Fibroblast of the conjunctiva (primary cell): Measurements from ENCODE around the gene SPAST.
"Not testable (repeated sequence)": the region's sequence is repeated elsewhere in the genome, so short reads cannot be mapped to it uniquely, and the experiment has no call there.

Experiments used
- DNase-seq: peaks from one replicate; pipeline ENCODE4 v3.0.0-alpha.2; 2010; ENCODE audit warnings: low read depth

SPAST gene, protein sequence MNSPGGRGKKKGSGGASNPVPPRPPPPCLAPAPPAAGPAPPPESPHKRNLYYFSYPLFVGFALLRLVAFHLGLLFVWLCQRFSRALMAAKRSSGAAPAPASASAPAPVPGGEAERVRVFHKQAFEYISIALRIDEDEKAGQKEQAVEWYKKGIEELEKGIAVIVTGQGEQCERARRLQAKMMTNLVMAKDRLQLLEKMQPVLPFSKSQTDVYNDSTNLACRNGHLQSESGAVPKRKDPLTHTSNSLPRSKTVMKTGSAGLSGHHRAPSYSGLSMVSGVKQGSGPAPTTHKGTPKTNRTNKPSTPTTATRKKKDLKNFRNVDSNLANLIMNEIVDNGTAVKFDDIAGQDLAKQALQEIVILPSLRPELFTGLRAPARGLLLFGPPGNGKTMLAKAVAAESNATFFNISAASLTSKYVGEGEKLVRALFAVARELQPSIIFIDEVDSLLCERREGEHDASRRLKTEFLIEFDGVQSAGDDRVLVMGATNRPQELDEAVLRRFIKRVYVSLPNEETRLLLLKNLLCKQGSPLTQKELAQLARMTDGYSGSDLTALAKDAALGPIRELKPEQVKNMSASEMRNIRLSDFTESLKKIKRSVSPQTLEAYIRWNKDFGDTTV

DNA sequence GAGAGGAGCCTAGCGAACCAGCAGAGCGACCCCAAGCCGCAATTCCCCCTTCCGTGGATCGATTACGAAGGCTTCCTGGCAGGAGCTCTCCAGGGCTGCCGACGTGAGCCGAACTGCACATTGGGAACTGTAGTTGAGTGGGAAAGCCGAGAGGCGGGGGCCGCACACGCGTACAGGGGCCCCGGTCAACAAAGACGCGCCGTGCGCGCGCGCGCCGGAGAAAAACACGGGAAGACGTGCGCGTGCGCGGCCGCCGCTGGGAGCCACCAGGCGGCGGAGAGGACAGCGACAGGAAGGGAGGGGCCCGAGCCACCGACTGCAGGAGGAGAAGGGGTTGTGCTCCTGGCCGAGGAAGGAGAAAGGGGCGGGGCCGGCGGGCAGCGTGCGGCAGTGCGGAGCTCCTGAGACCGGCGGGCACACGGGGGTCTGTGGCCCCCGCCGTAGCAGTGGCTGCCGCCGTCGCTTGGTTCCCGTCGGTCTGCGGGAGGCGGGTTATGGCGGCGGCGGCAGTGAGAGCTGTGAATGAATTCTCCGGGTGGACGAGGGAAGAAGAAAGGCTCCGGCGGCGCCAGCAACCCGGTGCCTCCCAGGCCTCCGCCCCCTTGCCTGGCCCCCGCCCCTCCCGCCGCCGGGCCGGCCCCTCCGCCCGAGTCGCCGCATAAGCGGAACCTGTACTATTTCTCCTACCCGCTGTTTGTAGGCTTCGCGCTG, at the start of gene SPAST:
Gene SPAST (plus strand): TSS at position 247 of the 711 bp plus-strand sequence. CDS start 276 bp downstream, at position 523.
- DNase-seq = peak; percentile 90

DNA sequence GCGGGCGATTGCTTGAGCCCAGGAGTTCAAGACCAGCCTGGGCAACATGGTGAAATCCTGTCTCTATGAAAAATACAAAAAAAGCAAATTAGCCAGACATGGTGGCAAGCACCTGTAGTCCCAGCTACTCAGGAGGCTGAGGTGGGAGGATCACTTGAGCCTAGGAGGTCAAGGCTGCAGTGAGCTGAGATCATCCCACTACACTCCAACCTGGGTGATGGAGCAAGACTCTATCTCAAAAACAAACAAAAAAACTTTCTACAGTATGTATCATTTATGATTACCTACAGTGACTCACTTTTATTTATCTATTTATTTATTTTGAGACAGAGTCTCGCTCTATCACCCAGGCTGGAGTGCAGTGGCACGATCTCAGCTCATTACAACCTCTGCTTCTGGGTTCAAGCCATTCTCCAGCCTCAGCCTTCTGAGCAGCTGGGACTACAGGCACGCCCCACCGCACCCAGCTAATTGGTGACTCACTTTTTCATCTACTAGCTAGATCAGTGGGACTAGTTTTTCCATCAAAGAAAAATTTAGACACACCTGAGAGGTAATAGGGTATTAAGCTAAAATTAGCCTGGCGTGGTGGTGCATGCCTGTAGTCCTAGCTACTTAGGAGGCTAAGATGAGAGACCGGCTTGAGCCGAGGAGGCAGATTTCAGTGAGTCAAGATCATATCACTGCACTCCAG, 44.4 kb upstream of the SPAST start:
- not testable (repeated sequence) for DNase-seq

DNA sequence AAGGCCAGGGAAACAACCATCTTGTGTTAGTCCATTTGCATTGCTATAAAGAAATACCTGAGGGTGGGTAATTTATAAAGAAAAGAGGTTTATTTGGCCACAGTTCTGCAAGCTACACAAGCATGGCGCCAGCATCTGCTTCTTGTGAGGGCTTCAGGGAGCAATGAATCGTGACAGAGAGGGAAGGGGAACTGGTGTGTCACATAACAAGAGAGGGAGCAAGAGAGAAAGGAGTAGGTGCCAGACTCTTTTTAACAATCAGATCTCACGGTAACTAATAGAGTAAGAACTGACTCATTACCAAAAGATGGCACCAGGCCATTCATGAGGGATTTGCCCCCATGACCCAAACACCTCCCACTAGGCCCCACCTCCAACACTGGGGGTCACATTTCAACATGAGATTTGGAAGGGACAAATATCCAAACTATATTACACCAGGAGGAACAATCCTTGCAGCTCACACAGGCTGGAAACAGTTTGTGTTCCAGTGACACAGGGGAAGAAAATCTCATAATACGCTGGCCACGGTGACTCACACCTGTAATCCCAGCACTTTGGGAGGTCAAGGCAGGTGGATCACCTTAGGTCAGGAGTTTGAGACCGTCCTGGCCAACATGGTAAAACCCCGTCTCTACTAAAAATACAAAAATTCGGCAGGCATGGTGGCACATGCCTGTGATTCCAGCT, 29.0 kb upstream of the SPAST start:
- not testable (repeated sequence) for DNase-seq

DNA sequence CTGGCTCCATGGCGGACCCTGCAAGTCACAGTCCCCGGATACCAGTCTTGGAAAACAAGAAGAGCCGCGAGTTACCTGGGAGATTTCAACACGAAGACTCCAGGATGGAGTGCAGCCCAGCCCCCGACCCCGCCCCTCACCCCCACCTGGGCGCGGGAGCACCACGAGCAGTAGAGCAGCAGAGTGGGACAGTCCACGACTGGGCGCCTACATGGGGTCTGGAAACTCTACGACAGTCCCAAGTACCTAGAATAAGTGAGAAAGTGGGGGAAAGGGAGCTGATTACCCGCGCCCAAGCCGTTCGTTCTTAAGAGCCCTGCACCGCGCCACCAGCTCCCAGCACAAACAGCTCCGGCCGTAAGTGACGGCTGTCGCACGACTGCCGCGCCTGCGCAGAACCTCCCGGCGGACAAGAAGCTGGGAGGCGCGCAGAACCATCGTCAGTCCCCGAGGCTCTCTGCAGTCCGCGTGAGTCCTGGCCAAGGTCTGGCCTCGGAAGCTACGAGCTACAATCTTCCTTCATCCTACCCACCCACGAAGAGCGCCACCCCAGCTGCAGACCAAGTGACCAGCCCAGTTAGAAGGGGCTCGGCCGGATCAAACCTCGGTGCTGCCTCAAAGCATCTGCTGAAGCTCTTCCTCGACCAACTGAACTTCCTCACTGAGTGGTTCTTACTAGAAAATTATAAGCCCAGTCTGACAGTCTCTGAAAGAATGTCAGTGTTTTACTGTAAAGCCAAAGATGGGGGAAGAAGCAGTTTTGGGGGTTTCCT, 23.7 kb upstream of the SPAST start, which contains the start of gene DPY30:
Gene DPY30 (minus strand): TSS at position 359 of the 773 bp plus-strand sequence. CDS start 349 bp downstream, at position 10.
- DNase-seq = peak; percentile 91

DNA sequence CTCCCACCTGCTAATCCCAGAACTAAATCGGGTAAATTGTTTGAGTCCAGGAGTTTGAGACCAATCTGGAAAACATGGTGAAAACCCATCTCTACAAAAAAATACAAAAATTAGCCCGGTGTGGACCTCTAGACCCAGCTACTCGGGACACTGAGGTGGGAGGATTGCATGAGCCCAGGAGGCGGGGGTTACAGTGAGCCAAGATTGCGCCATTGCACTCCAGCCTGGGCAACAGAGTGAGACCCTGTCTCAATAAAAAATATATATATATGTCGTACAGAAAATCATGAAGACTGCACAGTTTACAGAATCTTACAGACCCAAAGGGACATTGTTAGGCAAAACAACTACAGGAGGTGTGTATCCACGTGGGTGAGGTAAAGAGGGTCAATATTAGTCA, 19.8 kb upstream of the SPAST start:
- DNase-seq = no peak

DNA sequence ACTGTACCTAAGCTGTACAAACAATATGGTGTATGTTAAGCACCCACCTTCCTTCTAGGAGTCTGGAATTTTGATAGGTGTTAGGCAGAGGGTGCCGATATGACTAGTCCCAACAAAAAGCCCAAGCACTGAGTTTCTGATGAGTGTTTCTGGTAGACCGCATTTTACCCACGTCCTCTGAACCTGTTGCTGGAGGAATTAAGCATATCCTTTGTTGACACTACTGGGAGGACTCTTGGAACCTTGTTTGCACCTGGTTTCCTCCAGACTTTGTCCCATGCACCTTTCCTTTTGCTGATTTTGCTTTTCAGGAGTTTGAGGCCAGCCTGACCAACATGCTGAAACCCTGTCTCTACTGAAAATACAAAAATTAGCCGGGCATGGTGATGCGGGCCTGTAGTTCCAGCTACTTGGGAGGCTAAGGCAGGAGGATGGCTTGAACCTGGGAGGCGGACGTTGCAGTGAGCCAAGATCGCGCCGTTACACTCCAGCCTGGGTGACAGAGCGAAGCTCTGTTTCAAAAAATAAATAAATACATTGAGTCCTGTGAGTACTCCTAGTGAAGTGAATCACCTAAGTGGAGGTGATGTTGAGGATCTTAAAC, 11.4 kb upstream of the SPAST start:
- DNase-seq = no peak

DNA sequence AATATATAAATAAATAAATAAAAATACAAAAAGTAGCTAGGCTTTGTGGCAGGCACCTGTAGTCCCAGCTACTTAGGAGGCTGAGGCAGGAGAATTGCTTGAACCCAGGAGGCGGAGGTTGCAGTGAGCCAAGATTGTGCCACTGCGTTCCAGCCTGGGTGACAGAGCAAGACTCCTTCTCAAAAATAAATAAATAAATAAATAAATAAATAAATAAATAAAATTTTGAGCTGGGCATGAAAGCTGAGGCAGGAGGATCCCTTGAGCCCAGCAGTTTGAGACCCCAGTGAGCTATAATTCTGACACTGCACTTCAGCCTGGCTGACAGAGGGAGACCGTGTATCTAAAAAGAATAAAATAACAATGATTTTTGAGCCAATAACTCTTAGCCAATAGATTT, 8.8 kb upstream of the SPAST start:
- not testable (repeated sequence) for DNase-seq

DNA sequence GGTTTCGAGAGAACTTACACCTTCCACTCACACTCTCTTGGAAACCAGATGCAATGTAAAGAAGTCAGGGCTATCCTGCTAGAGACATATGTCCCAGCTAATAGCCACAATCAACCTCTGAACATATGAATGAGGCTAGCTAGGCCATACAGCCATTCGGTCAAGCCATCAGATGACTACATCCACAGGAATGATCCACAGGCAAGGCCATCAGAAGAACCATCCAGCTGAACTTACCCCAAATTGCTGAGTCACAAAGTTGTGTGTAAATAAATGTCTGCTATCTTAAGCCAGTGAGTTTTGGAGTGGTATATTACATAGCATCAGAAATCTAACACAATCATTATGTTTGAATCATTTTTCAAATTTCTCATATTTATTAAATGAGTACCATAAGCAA, 5.2 kb upstream of the SPAST start:
- no peak for DNase-seq

DNA sequence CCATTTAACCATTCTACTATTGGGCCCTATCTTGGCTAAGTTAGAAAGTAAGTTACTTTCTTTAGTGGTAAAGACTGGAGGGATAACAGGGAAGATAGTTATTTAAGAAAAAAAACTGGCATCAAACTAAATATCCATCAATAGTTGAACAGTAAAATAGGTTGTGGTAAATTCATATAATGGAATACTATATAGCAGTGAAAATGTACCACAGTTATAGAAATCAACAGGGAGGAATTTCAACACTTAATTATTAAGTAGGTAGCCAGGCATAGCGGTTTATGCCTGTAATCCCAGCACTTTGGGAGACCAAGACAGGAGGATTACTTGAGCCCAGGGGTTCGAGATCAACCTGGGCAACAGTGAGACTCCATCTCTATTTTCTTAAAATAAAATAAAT, 3.1 kb upstream of the SPAST start:
- no peak for DNase-seq

DNA sequence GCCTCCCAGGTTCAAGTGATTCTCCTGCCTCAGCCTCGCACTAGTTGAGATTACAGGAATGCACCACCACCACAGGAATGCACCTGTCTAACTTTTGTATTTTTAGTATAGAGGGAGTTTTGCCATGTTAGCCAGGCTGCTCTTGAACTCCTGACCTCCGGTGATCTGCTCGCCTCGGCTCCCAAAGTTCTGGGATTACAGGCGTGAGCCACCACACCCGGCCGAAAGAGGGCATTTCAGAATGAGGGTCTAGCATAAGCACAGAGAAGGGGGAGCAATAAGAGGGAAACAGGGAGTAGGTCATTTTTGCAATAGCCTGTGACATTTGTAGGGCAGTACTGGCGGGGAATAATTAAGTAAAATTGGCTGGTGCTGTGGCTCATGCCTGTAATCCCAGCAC, 1.9 kb upstream of the SPAST start:
- DNase-seq = no peak

DNA sequence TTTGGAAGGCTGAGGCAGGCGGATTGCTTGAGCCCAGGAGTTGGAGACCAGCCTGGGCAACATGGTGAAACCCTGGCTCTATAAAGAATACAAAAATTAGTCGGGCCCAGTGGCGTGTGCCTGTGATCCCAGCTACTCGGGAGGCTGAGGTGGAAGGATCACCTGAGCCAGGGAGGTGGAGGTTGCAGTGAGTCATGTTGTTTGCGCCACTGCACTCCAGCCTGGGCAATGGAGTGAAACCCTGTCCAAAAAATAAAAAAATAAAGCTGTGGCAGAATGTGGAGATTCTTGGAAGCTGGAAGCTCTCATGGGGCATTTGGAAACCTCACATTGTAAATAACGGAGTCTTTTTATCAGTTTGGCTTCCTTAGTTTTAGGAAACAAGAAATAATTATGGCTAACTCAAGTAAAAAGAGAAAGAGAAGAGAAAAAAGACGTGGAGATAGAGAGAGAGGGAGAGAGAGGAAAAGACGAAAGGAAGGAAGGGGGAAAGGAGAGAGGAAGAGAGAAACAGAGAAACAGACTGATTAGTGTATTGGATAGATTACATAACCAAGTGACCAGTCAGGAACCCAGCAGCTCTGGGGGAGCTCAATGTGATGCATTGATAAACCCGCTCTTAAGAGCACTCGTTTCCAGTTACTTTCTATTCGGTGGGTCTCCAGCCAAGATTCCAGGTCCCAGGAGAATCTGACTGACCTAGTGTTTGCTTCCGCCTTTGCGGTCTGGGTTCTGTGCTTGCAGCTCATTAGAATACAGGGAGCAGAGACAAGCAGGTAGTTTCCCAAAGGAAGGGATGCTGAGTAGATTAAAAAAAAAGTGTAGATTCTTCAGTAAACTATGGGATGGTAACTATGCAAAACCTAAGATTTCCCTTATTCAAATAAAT, 1.1 kb upstream of the SPAST start:
- no peak for DNase-seq

DNA sequence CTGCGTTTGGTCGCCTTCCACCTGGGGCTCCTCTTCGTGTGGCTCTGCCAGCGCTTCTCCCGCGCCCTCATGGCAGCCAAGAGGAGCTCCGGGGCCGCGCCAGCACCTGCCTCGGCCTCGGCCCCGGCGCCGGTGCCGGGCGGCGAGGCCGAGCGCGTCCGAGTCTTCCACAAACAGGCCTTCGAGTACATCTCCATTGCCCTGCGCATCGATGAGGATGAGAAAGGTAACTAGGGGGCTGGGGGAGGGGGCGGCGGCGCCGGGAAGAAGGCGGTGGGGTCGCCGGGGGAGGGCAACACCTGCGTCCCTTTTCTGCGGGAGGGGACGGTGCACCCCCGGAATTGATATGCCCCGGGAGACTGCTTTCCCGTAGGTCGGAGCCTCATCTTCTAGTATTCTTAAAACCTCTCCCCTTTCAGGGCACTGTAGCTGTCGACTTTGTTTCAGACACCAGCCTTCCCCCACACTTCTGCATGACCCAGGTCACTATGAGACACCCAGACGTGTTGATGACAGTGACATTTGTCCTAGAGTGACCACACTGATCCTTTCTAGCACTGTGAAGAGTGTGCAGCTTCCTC, 755 bp downstream of the SPAST start:
- DNase-seq = no peak

DNA sequence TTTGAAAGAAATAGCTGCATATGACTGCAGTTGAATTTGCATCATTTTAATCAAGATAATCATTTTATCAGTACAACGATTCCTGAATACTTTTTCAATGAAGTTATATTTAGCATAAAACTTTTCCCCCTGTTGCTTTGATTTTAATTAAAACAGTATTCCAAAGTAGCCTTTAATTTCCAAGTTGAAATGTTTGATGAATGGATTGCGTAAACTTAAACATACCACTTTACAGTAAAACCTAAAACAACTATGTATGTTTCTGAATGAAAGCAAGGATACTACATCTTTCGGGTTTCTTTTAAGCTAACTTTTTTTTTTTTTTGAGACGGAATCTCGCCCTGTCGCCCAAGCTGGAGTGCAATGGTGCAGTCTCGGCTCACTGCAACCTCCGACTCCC, 1.4 kb downstream of the SPAST start:
- no peak for DNase-seq

DNA sequence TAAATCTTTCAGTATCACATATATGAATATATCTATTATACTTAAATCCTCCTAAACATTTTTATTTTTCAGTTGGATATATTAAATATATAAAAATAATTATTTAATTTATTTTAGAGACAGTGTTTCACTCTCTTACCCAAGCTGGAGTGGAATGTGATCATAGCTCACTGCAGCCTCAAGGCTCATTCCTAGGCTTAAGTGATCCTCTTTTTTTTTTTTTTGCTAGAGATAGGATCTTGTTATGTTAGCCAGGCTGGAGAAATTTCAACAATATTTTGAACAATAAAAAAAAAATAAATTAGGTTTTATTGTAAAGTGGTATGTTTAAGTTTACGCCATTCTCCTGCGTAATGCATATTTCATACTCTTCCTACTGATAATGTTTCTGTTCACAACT, 4.2 kb downstream of the SPAST start:
- DNase-seq = no peak

DNA sequence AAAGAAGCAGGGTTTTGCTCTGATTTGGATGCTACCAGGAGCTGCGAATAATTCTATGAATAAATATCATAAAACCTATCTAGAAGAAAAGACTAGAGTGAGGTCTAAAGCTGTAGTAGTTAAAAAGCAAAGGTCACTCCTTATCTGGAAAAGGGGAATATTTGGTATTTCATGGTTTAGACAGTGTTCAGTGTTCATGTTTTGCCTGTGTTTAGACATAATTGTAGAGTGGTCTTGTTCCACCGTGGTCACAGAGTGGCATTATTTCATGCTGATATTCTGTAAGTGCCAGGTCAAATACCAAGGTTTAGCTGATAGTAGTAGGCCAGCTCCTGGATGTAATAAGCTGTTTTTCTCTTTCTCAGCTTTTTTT, 10.8 kb downstream of the SPAST start:
- no peak for DNase-seq

DNA sequence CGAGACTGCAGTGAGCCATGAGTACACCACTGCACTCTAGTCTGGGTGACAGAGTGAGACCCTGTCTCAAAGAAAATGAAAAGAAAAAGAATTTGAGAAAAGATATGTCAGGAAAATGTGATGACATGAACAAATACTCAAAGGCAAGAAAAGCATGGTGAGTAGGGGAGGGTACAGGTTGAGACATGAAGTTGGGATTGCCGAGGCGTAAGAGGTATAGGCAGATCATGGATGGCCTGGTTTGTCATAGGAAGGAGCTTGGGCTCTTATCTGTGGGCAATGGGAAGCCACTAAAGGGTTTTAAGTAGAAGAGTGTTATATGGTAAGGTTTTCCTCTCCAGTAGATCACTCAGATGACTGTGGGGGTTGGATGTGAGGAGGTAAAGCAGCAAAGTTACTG, 32.3 kb downstream of the SPAST start:
- no peak for DNase-seq

DNA sequence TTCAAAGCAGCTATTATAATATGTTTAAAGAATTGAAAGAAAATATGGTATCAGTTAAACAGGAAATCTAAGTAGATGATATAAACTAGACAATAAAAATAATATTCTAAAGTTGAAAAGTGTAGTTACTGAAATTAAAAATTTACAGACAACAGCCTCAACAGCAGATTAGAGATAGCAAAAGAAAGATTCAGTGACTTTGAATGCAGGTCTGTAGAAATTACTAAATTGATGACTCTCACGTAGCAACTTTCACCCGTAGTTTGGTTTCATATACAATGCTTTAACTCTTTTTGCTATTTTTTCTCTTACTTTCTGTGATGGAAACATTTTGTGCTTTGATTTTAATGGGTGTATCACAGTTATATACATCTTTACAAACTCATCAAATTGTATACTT, 44.8 kb downstream of the SPAST start:
- no peak for DNase-seq

DNA sequence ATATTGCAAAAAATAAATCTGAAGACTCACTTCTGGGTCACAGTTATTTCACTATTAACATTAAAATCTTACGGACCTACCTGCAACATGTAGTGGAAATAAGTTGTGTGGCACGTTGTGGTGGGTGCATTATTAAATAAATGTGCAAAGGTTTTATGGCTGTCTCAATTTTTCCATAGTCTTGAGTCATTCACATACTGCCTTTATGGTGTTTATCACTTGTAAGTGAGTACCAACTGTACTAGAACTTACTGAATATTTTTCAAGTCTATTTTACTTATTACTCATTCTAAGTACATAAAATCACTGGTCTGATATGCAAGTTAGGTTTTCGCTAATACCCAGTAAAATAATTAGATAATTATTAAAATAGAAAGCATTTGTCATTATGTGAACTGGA, 54.7 kb downstream of the SPAST start:
- no peak for DNase-seq

DNA sequence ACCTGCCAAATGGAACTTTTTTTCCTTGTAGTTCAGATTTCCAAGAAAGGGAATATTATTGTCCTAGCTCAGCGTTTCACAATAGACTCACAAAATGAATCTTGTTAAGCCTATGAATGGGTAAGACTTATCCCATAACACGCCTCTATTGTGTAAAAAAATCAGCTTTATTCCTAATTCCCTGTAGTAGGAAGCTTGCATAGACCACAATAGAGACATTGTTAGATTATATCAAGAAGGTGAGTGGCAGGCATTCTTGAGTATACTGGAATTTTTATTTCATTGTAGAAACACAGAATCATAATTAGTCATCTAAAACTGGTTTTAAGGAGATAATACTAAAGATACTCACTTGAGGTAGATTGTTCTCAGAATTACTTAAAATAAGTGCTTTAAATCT, 55.8 kb downstream of the SPAST start:
- no peak for DNase-seq
